ENCODE measurements around the gene NRIP1. TPM values are rescaled to one million over a fixed set of nuclear protein-coding genes. Genes with fewer than 3 reads are reported as not detected.
"Not testable (repeated sequence)": the region's sequence is repeated elsewhere in the genome, so short reads cannot be mapped to it uniquely, and the experiment has no call there.

The NRIP1 gene
- total and polyA plus RNA-seq, 4 experiments from 2014 or later: 17.4 to 24.5 (median 22.1) TPM

GRCh38 chr21:14947613-14948160, 117.1 kb downstream of the NRIP1 start:
- peaks cover 1% of the 10 kb centered on the region in 2 donors for H3K27me3 Mint-ChIP-seq
- peaks cover 0 to 9% (median 5%) of the 10 kb centered on the region in 8 donors for H3K9me3 Mint-ChIP-seq
- Histone ChIP-seq H3K4me3 (ENCODE audit: low read length in 2 of 2) (no peak overlapping the region), H3K27me3 (ENCODE audit: insufficient read depth, low read length) (no peaks in the 10 kb centered on the region), H3K4me1 (ENCODE audit: insufficient read depth, low read length) (no peaks in the 10 kb centered on the region), H3K9me3 (ENCODE audit: control insufficient read depth in 1 of 2, low read length in 2 of 2) (no peaks in the 10 kb centered on the region), H3K36me3 (ENCODE audit: insufficient read depth, low read length) (no peaks in the 10 kb centered on the region), H3K27ac (ENCODE audit: low read depth, low read length) (no peak overlapping the region)
- intact Hi-C loops (cut with micrococcal nuclease): no loop called here
- ChIA-PET CTCF (ENCODE audit: partially characterized antibody) (no interaction called here), POLR2A (ENCODE audit: partially characterized antibody) (no interaction called here)
- H3K36me3 Mint-ChIP-seq: peaks cover 0 to 4% of the 10 kb centered on the region in 2 donors
- H3K4me3 Mint-ChIP-seq: no peak overlapping the region
- no peak for DNase-seq
- no peaks in the 10 kb centered on the region for H3K4me1 Mint-ChIP-seq
- no peak overlapping the region for H3K27ac Mint-ChIP-seq

- CTCF ChIA-PET (ENCODE audit: partially characterized antibody): no interaction called here
These were observed 119.6 kb downstream of the NRIP1 start for GRCh38 chr21:14945176-14945575.

GRCh38 chr21:14943616-14944015, 121.2 kb downstream of the NRIP1 start:
- Mint-ChIP-seq H3K9me3 (peaks cover 0 to 14% (median 6%) of the 10 kb centered on the region in 8 donors), H3K4me1 (no peaks in the 10 kb centered on the region), H3K4me3 (no peak overlapping the region), H3K36me3 (peaks cover 0 to under 1% of the 10 kb centered on the region in 2 donors), H3K27me3 (peaks cover 0 to 1% of the 10 kb centered on the region in 2 donors), H3K27ac (no peak overlapping the region)
- no peak for DNase-seq
- Histone ChIP-seq H3K27me3 (ENCODE audit: insufficient read depth, low read length) (no peaks in the 10 kb centered on the region), H3K36me3 (ENCODE audit: insufficient read depth, low read length) (no peaks in the 10 kb centered on the region), H3K4me3 (ENCODE audit: low read length in 2 of 2) (no peak overlapping the region), H3K27ac (ENCODE audit: low read depth, low read length) (no peak overlapping the region), H3K9me3 (ENCODE audit: control insufficient read depth in 1 of 2, low read length in 2 of 2) (no peaks in the 10 kb centered on the region), H3K4me1 (ENCODE audit: insufficient read depth, low read length) (no peaks in the 10 kb centered on the region)
- ChIA-PET POLR2A (ENCODE audit: partially characterized antibody) (no interaction called here), CTCF (ENCODE audit: partially characterized antibody) (no interaction called here)
- intact Hi-C loops (cut with micrococcal nuclease): no loop called here

More at GRCh38 chr21:14945176-14945575, 119.6 kb downstream of the NRIP1 start:
- Mint-ChIP-seq H3K27me3 (peaks cover 1% of the 10 kb centered on the region in 2 donors), H3K36me3 (peaks cover 0 to 4% of the 10 kb centered on the region in 2 donors), H3K9me3 (peaks cover 0 to 18% (median 8%) of the 10 kb centered on the region in 8 donors), H3K4me3 (no peak overlapping the region), H3K27ac (no peak overlapping the region), H3K4me1 (no peaks in the 10 kb centered on the region)
- no peak for DNase-seq
- H3K9me3 ChIP-seq (ENCODE audit: control insufficient read depth in 1 of 2, low read length in 2 of 2): no peaks in the 10 kb centered on the region
- intact Hi-C loops (cut with micrococcal nuclease): no loop called here
- H3K4me3 ChIP-seq (ENCODE audit: low read length in 2 of 2): no peak overlapping the region
- H3K27me3 ChIP-seq (ENCODE audit: insufficient read depth, low read length): no peaks in the 10 kb centered on the region
- no peaks in the 10 kb centered on the region for H3K36me3 ChIP-seq (ENCODE audit: insufficient read depth, low read length)
- no peaks in the 10 kb centered on the region for H3K4me1 ChIP-seq (ENCODE audit: insufficient read depth, low read length)
- H3K27ac ChIP-seq (ENCODE audit: low read depth, low read length): no peak overlapping the region
- POLR2A ChIA-PET (ENCODE audit: partially characterized antibody): no interaction called here

- Mint-ChIP-seq H3K9me3 (peaks cover 0 to 18% (median 7%) of the 10 kb centered on the region in 8 donors), H3K4me1 (no peaks in the 10 kb centered on the region), H3K4me3 (no peak overlapping the region), H3K36me3 (no peaks in the 10 kb centered on the region), H3K27ac (no peak overlapping the region), H3K27me3 (peaks cover 0 to 1% of the 10 kb centered on the region in 2 donors)
- no peak for DNase-seq
- H3K9me3 ChIP-seq (ENCODE audit: control insufficient read depth in 1 of 2, low read length in 2 of 2): no peaks in the 10 kb centered on the region
- H3K27me3 ChIP-seq (ENCODE audit: insufficient read depth, low read length): no peaks in the 10 kb centered on the region
- ChIA-PET POLR2A (ENCODE audit: partially characterized antibody) (no interaction called here), CTCF (ENCODE audit: partially characterized antibody) (no interaction called here)
- H3K36me3 ChIP-seq (ENCODE audit: insufficient read depth, low read length): no peaks in the 10 kb centered on the region
- no peak overlapping the region for H3K27ac ChIP-seq (ENCODE audit: low read depth, low read length)
- intact Hi-C loops (cut with micrococcal nuclease): no loop called here
- no peak overlapping the region for H3K4me3 ChIP-seq (ENCODE audit: low read length in 2 of 2)
- H3K4me1 ChIP-seq (ENCODE audit: insufficient read depth, low read length): no peaks in the 10 kb centered on the region
These were observed 121.9 kb downstream of the NRIP1 start for GRCh38 chr21:14942801-14943490.

- not testable (repeated sequence) for H3K36me3 ChIP-seq (ENCODE audit: insufficient read depth, low read length)
These were observed 137.5 kb downstream of the NRIP1 start for GRCh38 chr21:14927324-14927723.

GRCh38 chr21:14926186-14926585, 138.6 kb downstream of the NRIP1 start:
- Mint-ChIP-seq H3K27me3 (peaks cover 3 to 4% of the 10 kb centered on the region in 2 donors), H3K4me3 (no peak overlapping the region), H3K4me1 (no peaks in the 10 kb centered on the region), H3K36me3 (no peaks in the 10 kb centered on the region), H3K27ac (no peak overlapping the region), H3K9me3 (peaks cover 0 to 2% (median 0%) of the 10 kb centered on the region in 8 donors)
- ChIA-PET CTCF (ENCODE audit: partially characterized antibody) (interaction anchor here (1.0 kb wide), 1 partner anchor 13 kb away, joined by 3 read pairs; no protein-coding TSS in a partner anchor), POLR2A (ENCODE audit: partially characterized antibody) (no interaction called here)
- no peaks in the 10 kb centered on the region for H3K36me3 ChIP-seq (ENCODE audit: insufficient read depth, low read length)
- no peaks in the 10 kb centered on the region for H3K4me1 ChIP-seq (ENCODE audit: insufficient read depth, low read length)
- H3K27me3 ChIP-seq (ENCODE audit: insufficient read depth, low read length): no peaks in the 10 kb centered on the region
- H3K4me3 ChIP-seq (ENCODE audit: low read length in 2 of 2): no peak overlapping the region
- H3K9me3 ChIP-seq (ENCODE audit: control insufficient read depth in 1 of 2, low read length in 2 of 2): no peaks in the 10 kb centered on the region
- no peak overlapping the region for H3K27ac ChIP-seq (ENCODE audit: low read depth, low read length)
- no peak for DNase-seq
- intact Hi-C loops (cut with micrococcal nuclease): no loop called here

More at GRCh38 chr21:14927324-14927723, 137.5 kb downstream of the NRIP1 start:
- H3K4me3 Mint-ChIP-seq; H3K27ac ChIP-seq (ENCODE audit: low read depth, low read length); H3K4me1 ChIP-seq (ENCODE audit: insufficient read depth, low read length); H3K27me3 Mint-ChIP-seq; H3K27ac Mint-ChIP-seq; H3K4me1 Mint-ChIP-seq; H3K9me3 ChIP-seq (ENCODE audit: control insufficient read depth in 1 of 2, low read length in 2 of 2); H3K9me3 Mint-ChIP-seq; H3K27me3 ChIP-seq (ENCODE audit: insufficient read depth, low read length); DNase-seq; H3K4me3 ChIP-seq (ENCODE audit: low read length in 2 of 2); POLR2A ChIA-PET (ENCODE audit: partially characterized antibody); H3K36me3 Mint-ChIP-seq; intact Hi-C loops (cut with micrococcal nuclease): not testable (repeated sequence)
- CTCF ChIA-PET (ENCODE audit: partially characterized antibody): interaction anchor here (1.0 kb wide), 1 partner anchor 11 kb away, joined by 3 read pairs; no protein-coding TSS in a partner anchor

GRCh38 chr21:14923468-14923867, 141.3 kb downstream of the NRIP1 start:
- H3K36me3 ChIP-seq (ENCODE audit: insufficient read depth, low read length): no peaks in the 10 kb centered on the region
- no peak for DNase-seq
- peaks cover 3 to 4% of the 10 kb centered on the region in 2 donors for H3K27me3 Mint-ChIP-seq
- H3K4me1 Mint-ChIP-seq: no peaks in the 10 kb centered on the region
- H3K4me1 ChIP-seq (ENCODE audit: insufficient read depth, low read length): no peaks in the 10 kb centered on the region
- no peak overlapping the region for H3K4me3 ChIP-seq (ENCODE audit: low read length in 2 of 2)
- H3K27me3 ChIP-seq (ENCODE audit: insufficient read depth, low read length): no peaks in the 10 kb centered on the region
- H3K36me3 Mint-ChIP-seq: no peaks in the 10 kb centered on the region
- ChIA-PET CTCF (ENCODE audit: partially characterized antibody) (no interaction called here), POLR2A (ENCODE audit: partially characterized antibody) (no interaction called here)
- H3K4me3 Mint-ChIP-seq: no peak overlapping the region
- intact Hi-C loops (cut with micrococcal nuclease): no loop called here
- H3K9me3 ChIP-seq (ENCODE audit: control insufficient read depth in 1 of 2, low read length in 2 of 2): no peaks in the 10 kb centered on the region
- no peak overlapping the region for H3K27ac ChIP-seq (ENCODE audit: low read depth, low read length)
- no peak overlapping the region for H3K27ac Mint-ChIP-seq
- peaks cover 0 to 2% (median 0%) of the 10 kb centered on the region in 8 donors for H3K9me3 Mint-ChIP-seq
